GM23248 (cell line): ENCODE measurements around the gene LRRC70.

Source experiments
- EZH2 ChIP-seq: fragments of 200-600 bp; sonication (generic); IDR thresholded peaks from 2 replicates; pipeline ENCODE4 v1.6.1; 2018; ENCODE audit warnings: antibody characterized with exemption, mild to moderate bottlenecking; ENCODE audit not compliant: insufficient read depth, poor library complexity, severe bottlenecking
- EZH2phosphoT487 ChIP-seq: fragments of 200-600 bp; sonication (generic); IDR thresholded peaks from 2 replicates; pipeline ENCODE4 v1.6.1; 2018; ENCODE audit warnings: antibody characterized with exemption, moderate library complexity, mild to moderate bottlenecking, low read depth; ENCODE audit not compliant: insufficient read depth

- TF ChIP-seq EZH2phosphoT487 (no peak), EZH2 (no peak)
Measured at GRCh38 chr5:62547945-62548630, 30.5 kb upstream of the LRRC70 start.
